GM12878 (cell line): Measurements from ENCODE around the gene GRIK4. TPM values are rescaled to one million over a fixed set of nuclear protein-coding genes. Genes with fewer than 3 reads are reported as not detected.

Experiments
- ATAC-seq: fragments of 200-7000 bp; cut with Tn5 transposase; 3 replicates; pipeline ENCODE4 v1.9.1; 2020; ENCODE audit warnings: mild to moderate bottlenecking, moderate library complexity
- BruUV-seq: library from RNA; stranded (reverse); fragments of 400-500 nt; replicated peaks from 2 replicates; lab custom pipeline; 2021; lab: Mats Ljungman, UMichigan
- CTCF ChIA-PET: fragments of 300-600 bp; sonication (Branson Sonifier 250); formaldehyde crosslinking; extraction: SDS; loops from one replicate; lab custom pipeline; 2021; ENCODE audit warnings: inconsistent platforms; lab: Yijun Ruan, JAX
- POLR2A ChIA-PET: fragments of 350-600 bp; formaldehyde crosslinking; extraction: SDS; loops from one replicate; lab custom pipeline; 2021; ENCODE audit warnings: inconsistent platforms; lab: Charles Lee
- RAD21 ChIA-PET: fragments of 300-600 bp; sonication (Branson Sonifier 250); formaldehyde crosslinking; loops from one replicate; lab custom pipeline; 2023; ENCODE audit warnings: antibody characterized with exemption; ENCODE audit not compliant: unreplicated experiment; lab: Charles Lee
- SMC1A ChIA-PET: fragments of 300-600 bp; sonication (Branson Sonifier 250); formaldehyde crosslinking; loops from one replicate; lab custom pipeline; 2023; ENCODE audit not compliant: unreplicated experiment, uncharacterized antibody; lab: Charles Lee
- DNase-seq: peaks from one replicate; pipeline ENCODE4 v3.0.0-alpha.2; 2011; ENCODE audit warnings: low read depth, low spot score
- FAIRE-seq: peaks from 3 replicates; lab custom pipeline; 2011; peaks lifted over from hg19 to GRCh38; lab: Jason Lieb, UNC
- H2AFZ ChIP-seq: 2 replicates; pipeline ENCODE4 v1.6.0; 2011; ENCODE audit warnings: low read depth, low read length, control low read depth; ENCODE audit not compliant: control insufficient read depth
- H3K27ac ChIP-seq: 2 replicates; pipeline ENCODE4 v1.5.1; 2011; ENCODE audit warnings: control low read depth; ENCODE audit not compliant: control insufficient read depth, insufficient read depth
- H3K27me3 ChIP-seq, 2 experiments: replicated peaks in 1 of 2; 2 replicates each; pipeline versions ENCODE4 v1.6.0 to v1.6.1; 2011; ENCODE audit warnings: low read length in 1 of 2; ENCODE audit not compliant: control insufficient read depth in 2 of 2, insufficient read depth in 2 of 2
- H3K36me3 ChIP-seq, 2 experiments: 2 replicates each; pipeline ENCODE4 v1.5.1; 2011; ENCODE audit warnings: low read length in 1 of 2; ENCODE audit not compliant: control insufficient read depth in 2 of 2, insufficient read depth in 2 of 2
- H3K4me1 ChIP-seq: 2 replicates; pipeline ENCODE4 v1.6.1; 2011; ENCODE audit warnings: mild to moderate bottlenecking, low read length, moderate library complexity, mixed read lengths; ENCODE audit not compliant: control insufficient read depth, insufficient read depth
- H3K4me2 ChIP-seq: 2 replicates; pipeline ENCODE4 v1.6.0; 2011; ENCODE audit warnings: control low read depth; ENCODE audit not compliant: control insufficient read depth, insufficient read depth
- H3K4me3 ChIP-seq: fragments of 200-600 bp; sonication (generic); 2 replicates; pipeline ENCODE4 v1.5.1; 2016
- H3K79me2 ChIP-seq: 2 replicates; pipeline ENCODE4 v1.6.0; 2011; ENCODE audit warnings: low read length; ENCODE audit not compliant: control insufficient read depth, insufficient read depth
- H3K9ac ChIP-seq: 2 replicates; pipeline ENCODE4 v1.8.0; 2011; ENCODE audit warnings: low read length, control low read depth, mixed read lengths; ENCODE audit not compliant: control insufficient read depth, insufficient read depth
- H3K9me3 ChIP-seq: replicated peaks from 3 replicates; pipeline ENCODE4 v1.5.1; 2011; ENCODE audit warnings: mild to moderate bottlenecking, low read length; ENCODE audit not compliant: control insufficient read depth, insufficient read depth
- H4K20me1 ChIP-seq: 2 replicates; pipeline ENCODE4 v1.6.0; 2011; ENCODE audit not compliant: control insufficient read depth, insufficient read depth
- ASH2L ChIP-seq: fragments of 300-600, 200-600 bp; sonication (generic); IDR thresholded peaks from 2 replicates; pipeline ENCODE4 v1.6.1; 2017; ENCODE audit warnings: low read depth, mild to moderate bottlenecking, borderline replicate concordance
- BMI1 ChIP-seq: fragments of 450-650 bp; IDR thresholded peaks from 2 replicates; pipeline ENCODE4 v1.6.1; 2016; ENCODE audit warnings: mild to moderate bottlenecking, moderate library complexity, borderline replicate concordance
- CEBPB ChIP-seq, 2 experiments: fragments of 150-350 bp in 1 of 2; IDR thresholded peaks; 2 replicates each; pipeline ENCODE4 v1.6.1; 2012 to 2014; ENCODE audit warnings: low read depth in 2 of 2, low read length in 2 of 2, borderline replicate concordance in 1 of 2, inconsistent platforms in 1 of 2
- CREM ChIP-seq: IDR thresholded peaks from 2 replicates; pipeline ENCODE4 v1.6.1; 2014; ENCODE audit warnings: antibody characterized with exemption, low read depth
- MTA3 ChIP-seq: IDR thresholded peaks from 2 replicates; pipeline ENCODE4 v1.6.1; 2012; ENCODE audit warnings: low read length, inconsistent platforms, borderline replicate concordance
- NFXL1 ChIP-seq: fragments of 450-650 bp; IDR thresholded peaks from 2 replicates; pipeline ENCODE4 v1.6.1; 2017; ENCODE audit warnings: antibody characterized with exemption, mild to moderate bottlenecking, borderline replicate concordance
- NFYA ChIP-seq: IDR thresholded peaks from 2 replicates; pipeline ENCODE4 v1.6.1; 2011; ENCODE audit warnings: low read depth, mild to moderate bottlenecking, low read length, improper control_type of control experiment, borderline replicate concordance
- NFYB ChIP-seq: IDR thresholded peaks from 2 replicates; pipeline ENCODE4 v1.6.1; 2011; ENCODE audit warnings: low read depth, mild to moderate bottlenecking, low read length, improper control_type of control experiment, moderate library complexity; ENCODE audit not compliant: insufficient read depth
- PBX3 ChIP-seq: IDR thresholded peaks from 2 replicates; pipeline ENCODE4 v1.6.1; 2011; ENCODE audit warnings: mild to moderate bottlenecking, low read depth, low read length, moderate library complexity; ENCODE audit not compliant: insufficient replicate concordance
- RCOR1 ChIP-seq: conservative IDR thresholded peaks from 2 replicates; pipeline ENCODE4 v1.6.1; 2012; ENCODE audit warnings: low read depth, low read length, improper control_type of control experiment
- TBL1XR1 ChIP-seq: IDR thresholded peaks from 2 replicates; pipeline ENCODE4 v1.6.1; 2012; ENCODE audit warnings: low read depth, low read length, improper control_type of control experiment
- ZNF384 ChIP-seq: IDR thresholded peaks from 2 replicates; pipeline ENCODE4 v1.6.1; 2012; ENCODE audit warnings: low read depth, mild to moderate bottlenecking, low read length, improper control_type of control experiment, borderline replicate concordance
- WGBS: methylation state at CpG from one replicate; pipeline ENCODE4 v1.1.6; 2016; ENCODE audit warnings: low lambda C conversion rate; ENCODE audit not compliant: insufficient replicate concordance, insufficient coverage; ENCODE audit errors: missing lambda C conversion rate; 5-methylcytosine and 5-hydroxymethylcytosine counted together
- in situ Hi-C: fragments of 300-500 bp; cut with MboI; formaldehyde crosslinking; loops from 9 replicates; pipeline ENCODE4 v1.14.3; 2018; ENCODE audit warnings: mixed read lengths
- intact Hi-C: fragments of 100-400 bp; cut with micrococcal nuclease; formaldehyde crosslinking; loops from one replicate; pipeline ENCODE4 v1.14.2; 2022; ENCODE audit not compliant: unreplicated experiment
- polyA plus RNA-seq, 11 experiments: library from polyadenylated mRNA; depleted of rRNA in 4 of 11; unstranded in 6 of 11; stranded (reverse) in 5 of 11; fragments of >200 nt; fragmentation: Nextera tagmentation in 4 of 11; fragmentation: Illumina TruSeq in 1 of 11; extraction: Ambion mirVana in 4 of 11; extraction: Trizol in 1 of 11; gene quantifications; 1 replicate in 1 of 11; 2 replicates in 10 of 11; pipeline versions ENCODE4 v1.2.1 to v1.2.3, GENCODE V29; 2011 to 2016; ENCODE audit warnings: inconsistent platforms in 2 of 11, missing spikeins in 2 of 11, low read depth in 1 of 11
- total RNA-seq, 4 experiments: library from RNA; depleted of rRNA in 3 of 4; stranded (reverse); fragments of >200 nt in 3 of 4; fragmentation: Illumina TruSeq in 1 of 4; extraction: Trizol in 1 of 4; gene quantifications; 2 replicates each; pipeline versions ENCODE4 v1.2.1 to v1.2.3, GENCODE V29; 2013 to 2021
- TF ChIP-seq, protein P1 (sequence below): fragments of 450-650 bp; formaldehyde crosslinking; IDR thresholded peaks from 2 replicates; pipeline ENCODE4 v1.5.0; 2022; ENCODE audit warnings: mild to moderate bottlenecking, missing genetic modification characterization
- TF ChIP-seq, protein P2 (sequence below): fragments of 450-650 bp; IDR thresholded peaks from 2 replicates; pipeline ENCODE4 v1.6.1; 2017; ENCODE audit warnings: mild to moderate bottlenecking, low read depth, inconsistent platforms; ENCODE audit not compliant: poor library complexity, severe bottlenecking

Gene GRIK4
- total and polyA plus RNA-seq, 10 of the 15 experiments (the other 5 are each of a cell fraction or from before 2014, with no cell fraction given) = 0.33 to 3.6 (median 0.72) TPM

DNA sequence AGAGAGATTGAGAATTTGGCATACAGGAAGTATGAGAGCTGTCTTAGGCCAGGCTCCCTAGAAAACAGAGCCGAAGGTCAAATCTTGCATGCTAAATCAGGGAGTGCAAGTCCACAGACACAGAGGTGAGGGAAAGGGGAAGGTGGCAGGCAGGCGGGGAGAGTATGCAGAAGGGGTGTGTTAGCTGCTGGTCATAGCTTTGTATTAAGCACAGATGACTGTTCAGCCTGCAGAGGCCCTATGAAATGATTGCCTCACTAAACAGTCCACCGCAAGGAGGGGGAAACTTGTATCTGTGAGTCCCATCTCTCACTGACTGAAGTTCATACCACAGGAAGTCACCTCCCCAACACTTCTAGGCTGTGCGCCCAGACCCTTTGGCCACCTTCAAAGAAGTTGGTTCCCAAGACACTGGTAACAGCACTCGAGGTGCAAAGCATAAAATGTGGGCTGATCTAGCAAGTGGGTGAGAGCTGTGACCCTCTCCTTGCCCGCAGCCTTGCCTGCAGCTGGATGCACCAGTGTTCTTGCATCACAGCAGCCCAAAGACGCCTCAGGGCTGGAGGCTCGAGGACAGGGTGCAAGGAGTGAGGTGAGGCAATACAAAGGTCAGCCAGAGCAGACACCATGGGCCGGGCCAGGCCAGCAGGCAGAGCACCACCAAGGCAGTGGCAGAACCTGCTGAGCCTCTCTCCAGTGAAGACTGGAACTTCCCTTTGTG is 397.1 kb downstream of the GRIK4 start (continued):
- TF ChIP-seq, protein P1, sequence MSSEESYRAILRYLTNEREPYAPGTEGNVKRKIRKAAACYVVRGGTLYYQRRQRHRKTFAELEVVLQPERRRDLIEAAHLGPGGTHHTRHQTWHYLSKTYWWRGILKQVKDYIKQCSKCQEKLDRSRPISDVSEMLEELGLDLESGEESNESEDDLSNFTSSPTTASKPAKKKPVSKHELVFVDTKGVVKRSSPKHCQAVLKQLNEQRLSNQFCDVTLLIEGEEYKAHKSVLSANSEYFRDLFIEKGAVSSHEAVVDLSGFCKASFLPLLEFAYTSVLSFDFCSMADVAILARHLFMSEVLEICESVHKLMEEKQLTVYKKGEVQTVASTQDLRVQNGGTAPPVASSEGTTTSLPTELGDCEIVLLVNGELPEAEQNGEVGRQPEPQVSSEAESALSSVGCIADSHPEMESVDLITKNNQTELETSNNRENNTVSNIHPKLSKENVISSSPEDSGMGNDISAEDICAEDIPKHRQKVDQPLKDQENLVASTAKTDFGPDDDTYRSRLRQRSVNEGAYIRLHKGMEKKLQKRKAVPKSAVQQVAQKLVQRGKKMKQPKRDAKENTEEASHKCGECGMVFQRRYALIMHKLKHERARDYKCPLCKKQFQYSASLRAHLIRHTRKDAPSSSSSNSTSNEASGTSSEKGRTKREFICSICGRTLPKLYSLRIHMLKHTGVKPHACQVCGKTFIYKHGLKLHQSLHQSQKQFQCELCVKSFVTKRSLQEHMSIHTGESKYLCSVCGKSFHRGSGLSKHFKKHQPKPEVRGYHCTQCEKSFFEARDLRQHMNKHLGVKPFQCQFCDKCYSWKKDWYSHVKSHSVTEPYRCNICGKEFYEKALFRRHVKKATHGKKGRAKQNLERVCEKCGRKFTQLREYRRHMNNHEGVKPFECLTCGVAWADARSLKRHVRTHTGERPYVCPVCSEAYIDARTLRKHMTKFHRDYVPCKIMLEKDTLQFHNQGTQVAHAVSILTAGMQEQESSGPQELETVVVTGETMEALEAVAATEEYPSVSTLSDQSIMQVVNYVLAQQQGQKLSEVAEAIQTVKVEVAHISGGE (CRISPR knock-in tag) = no peak

DNA sequence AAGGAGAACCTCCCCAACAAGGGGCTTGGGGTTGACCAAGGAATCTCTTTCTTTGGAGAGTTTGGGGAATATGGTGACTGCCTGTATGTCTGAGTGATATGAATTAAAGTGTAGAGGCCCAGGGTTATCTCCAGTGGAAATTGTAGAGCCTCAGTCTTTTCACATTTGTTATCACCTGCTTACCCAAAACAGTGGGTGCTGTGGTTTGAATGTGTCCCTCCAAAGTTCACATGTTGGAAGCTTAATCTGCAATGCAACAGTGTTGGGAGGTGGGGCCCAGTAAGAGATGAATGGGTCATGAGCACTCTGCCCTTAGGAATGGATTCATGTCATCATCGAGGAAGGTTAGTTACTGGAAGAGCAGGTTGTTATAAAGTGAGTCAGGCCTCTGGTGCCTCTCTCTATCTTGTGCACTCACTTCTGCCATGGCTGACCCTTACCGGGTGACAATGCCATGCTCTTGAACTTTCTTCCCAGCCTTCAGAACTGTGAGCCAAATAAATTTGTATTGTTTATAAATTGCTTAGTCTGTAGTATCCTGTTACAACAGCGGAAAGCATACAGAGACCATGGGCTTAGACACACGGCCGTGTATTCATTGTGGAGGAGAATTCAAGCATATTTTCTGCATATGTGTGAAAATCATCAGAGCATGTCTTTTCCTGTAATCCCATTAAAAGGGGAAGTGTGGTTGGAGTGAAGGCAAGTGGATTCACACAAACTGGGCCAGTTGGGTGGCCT is 398.3 kb downstream of the GRIK4 start:
- no peak for DNase-seq
- H3K79me2 ChIP-seq = no peaks in the 10 kb centered on the region
- CTCF ChIA-PET = interaction anchor here (13.2 kb wide), 1 partner anchor 18 kb away, joined by 179 read pairs; no protein-coding TSS in a partner anchor
- H3K4me1 ChIP-seq = no peaks in the 10 kb centered on the region
- RAD21 ChIA-PET = no interaction called here
- H3K4me3 ChIP-seq = no peak overlapping the region
- no peak overlapping the region for H3K4me2 ChIP-seq
- no peak overlapping the region for H2AFZ ChIP-seq
- H3K27ac ChIP-seq = no peak overlapping the region
- intact Hi-C loops = no loop called here
- H3K9ac ChIP-seq = no peak overlapping the region
- no peaks in the 10 kb centered on the region for H3K36me3 ChIP-seq
- in situ Hi-C loops = no loop called here
- 44% methylated on average over 5 of the region's 5 CpGs for WGBS
- no peak for ATAC-seq
- no peak for FAIRE-seq
- H4K20me1 ChIP-seq = no peaks in the 10 kb centered on the region
- POLR2A ChIA-PET = no interaction called here
- no peaks in the 10 kb centered on the region for H3K27me3 ChIP-seq
- no peak for TF ChIP-seq CEBPB (IDR thresholded peaks at IDR 0.05; ENCODE audit: borderline replicate concordance in 1 of 2, low read depth in 2 of 2, low read length in 2 of 2)
- TF ChIP-seq NFYB = no peak
- TF ChIP-seq ZNF384 = no peak
- no peak for TF ChIP-seq NFYA
- TF ChIP-seq, protein P2, sequence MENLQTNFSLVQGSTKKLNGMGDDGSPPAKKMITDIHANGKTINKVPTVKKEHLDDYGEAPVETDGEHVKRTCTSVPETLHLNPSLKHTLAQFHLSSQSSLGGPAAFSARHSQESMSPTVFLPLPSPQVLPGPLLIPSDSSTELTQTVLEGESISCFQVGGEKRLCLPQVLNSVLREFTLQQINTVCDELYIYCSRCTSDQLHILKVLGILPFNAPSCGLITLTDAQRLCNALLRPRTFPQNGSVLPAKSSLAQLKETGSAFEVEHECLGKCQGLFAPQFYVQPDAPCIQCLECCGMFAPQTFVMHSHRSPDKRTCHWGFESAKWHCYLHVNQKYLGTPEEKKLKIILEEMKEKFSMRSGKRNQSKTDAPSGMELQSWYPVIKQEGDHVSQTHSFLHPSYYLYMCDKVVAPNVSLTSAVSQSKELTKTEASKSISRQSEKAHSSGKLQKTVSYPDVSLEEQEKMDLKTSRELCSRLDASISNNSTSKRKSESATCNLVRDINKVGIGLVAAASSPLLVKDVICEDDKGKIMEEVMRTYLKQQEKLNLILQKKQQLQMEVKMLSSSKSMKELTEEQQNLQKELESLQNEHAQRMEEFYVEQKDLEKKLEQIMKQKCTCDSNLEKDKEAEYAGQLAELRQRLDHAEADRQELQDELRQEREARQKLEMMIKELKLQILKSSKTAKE = no peak
- no peak for TF ChIP-seq MTA3
- TF ChIP-seq TBL1XR1 = no peak
- TF ChIP-seq NFXL1 = no peak
- no peak for TF ChIP-seq BMI1
- no peak for TF ChIP-seq CREM
- no peak for TF ChIP-seq PBX3
- TF ChIP-seq ASH2L = no peak
- TF ChIP-seq RCOR1 = no peak
- TF ChIP-seq, all 136 proteins: peak for 0
- SMC1A ChIA-PET = no interaction called here
- no peaks in the 10 kb centered on the region; the same call in 2 of the 3 replicates for H3K9me3 ChIP-seq
- BruUV-seq = no TSS peak
